Activated CD8-positive, alpha-beta memory T cell treated with anti-CD3 and anti-CD28 coated beads for 48 hours (primary cell): Measurements from ENCODE around the gene SCTR.

Source experiments
- DNase-seq, 3 experiments: peaks; one replicate each; pipeline ENCODE4 v3.0.0-alpha.2; 2020; ENCODE audit warnings: low read depth in 2 of 3, low spot score in 2 of 3

Gene SCTR

GRCh38 chr2:119523952-119524694, at the start of gene SCTR:
SCTR (minus strand) TSS chr2:119524483; CDS start chr2:119524226, 257 bp downstream.
- DNase-seq = no peak

- no peak for DNase-seq
Measured at GRCh38 chr2:119567292-119567691, 43.0 kb upstream of the SCTR start.

DNA sequence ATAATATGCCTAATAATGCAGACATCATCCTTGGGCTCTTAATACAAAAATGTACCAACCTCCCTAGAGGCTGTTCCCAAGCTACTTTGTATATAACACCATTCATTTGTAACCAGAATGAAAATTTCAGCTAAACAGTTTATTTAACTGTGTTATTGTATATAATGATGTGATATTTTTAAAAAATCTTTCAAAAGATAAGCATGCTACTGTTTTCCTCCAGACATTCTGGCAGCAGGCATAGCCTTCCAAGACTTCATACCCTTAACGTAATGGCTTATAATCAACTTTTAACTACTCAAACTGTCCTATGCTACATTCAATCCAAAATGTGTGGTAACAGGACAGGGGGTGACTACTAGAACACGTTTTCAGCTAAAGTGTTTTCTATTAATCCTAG, 41.2 kb upstream of the SCTR start:
- no peak for DNase-seq

DNA sequence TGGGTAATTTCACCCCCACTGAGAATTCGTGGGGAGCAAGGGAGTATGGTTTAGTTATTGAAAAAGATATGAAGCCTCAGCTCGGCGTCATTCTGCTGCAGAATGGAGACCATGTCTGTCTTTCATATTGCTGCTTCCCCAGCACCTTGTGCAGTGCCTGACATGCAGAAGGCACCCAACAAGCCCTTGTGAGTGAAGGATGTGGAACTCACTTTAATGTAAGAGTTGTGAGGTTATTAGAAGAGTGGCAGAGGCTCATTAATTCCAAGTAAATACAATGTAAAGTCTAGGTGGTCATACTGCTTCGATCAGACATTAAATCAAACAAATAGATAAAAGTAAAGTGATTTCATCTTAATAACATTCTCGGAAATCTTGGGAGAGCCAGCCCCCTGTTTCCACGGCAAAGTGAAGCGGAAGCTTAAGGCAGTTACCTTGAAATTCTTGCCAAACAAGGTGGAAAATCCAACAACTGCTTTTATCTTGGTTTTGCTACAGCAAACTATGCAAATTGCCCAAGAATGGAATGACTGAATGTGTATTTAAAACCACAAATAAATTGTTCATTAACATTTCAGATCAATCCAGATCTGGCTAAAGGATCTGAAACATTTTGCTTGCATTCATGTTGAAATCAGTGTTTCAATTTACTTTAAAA, 29.5 kb upstream of the SCTR start:
- DNase-seq = no peak

- no peak for DNase-seq
Measured at GRCh38 chr2:119552902-119553301, 28.6 kb upstream of the SCTR start.

GRCh38 chr2:119550856-119551255, 26.6 kb upstream of the SCTR start:
- DNase-seq = no peak

GRCh38 chr2:119550346-119550745, 26.1 kb upstream of the SCTR start:
- no peak for DNase-seq

DNA sequence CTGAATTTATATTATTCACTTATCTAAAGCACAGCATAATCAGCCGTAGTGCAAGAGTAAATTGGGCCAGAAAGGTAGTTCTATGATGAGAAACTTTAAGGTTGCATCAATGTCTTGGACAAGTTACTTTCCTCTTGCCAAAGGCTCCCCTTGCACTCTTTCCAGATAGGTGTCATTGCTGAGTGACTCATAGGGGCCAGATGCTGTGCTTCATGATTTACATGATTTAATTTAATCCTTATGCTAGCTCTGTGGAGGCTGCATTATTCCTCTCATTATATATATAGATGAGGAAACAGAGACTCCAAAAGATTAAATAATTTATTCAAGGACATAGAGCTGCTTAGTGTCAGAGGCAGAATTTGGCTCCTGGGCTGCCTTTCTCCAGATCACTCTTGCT, 25.0 kb upstream of the SCTR start:
- DNase-seq = no peak

- no peak for DNase-seq
Measured at GRCh38 chr2:119548516-119549120, 24.3 kb upstream of the SCTR start.

DNA sequence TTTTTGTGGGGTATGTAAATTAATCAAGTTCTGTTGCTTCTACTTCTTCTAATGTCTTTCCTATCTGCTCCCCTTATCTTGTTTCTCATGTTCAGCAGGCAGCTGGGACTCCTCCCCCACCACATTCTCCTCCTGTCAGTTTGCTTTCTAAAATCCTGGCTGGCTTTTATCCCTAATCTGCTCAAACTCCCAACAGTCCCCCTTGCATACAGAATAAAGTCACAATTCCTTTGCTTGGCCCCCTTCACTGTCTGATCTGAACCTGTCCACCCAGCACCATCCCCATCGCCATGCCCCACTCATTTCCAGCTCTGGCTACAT, 22.1 kb upstream of the SCTR start:
- DNase-seq = no peak

DNA sequence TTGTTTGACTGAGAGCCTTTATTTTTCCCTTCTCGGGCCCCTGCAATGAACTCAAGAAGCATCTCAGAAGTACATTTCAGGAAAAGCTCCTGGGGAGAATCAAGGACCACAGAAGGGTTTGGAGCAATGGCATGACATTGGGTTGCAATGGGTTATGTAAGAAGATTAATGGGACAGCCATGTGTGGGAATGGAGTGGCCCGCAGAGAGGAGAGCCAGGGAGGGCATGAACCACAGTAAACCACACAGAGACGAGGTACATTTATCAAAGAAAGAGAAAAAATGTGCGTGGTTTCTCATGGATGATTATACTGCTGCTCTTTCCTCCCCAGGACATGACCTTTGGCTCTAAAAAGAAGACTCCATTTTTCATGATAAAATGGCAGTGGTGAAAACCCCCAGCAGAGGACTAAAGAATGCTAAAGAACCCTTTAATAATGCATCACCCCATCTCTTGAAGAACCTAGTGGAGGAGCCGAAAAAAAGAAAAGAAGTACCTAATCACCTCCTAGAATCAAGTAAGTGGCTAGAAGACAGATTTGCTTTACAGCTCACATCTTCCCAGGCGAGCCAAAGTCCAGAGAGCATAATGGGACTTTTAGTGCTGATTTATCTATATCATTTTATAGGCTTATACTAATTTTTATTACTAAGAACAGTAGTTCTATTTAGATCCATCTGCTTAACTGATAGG, 21.6 kb upstream of the SCTR start:
- no peak for DNase-seq

DNA sequence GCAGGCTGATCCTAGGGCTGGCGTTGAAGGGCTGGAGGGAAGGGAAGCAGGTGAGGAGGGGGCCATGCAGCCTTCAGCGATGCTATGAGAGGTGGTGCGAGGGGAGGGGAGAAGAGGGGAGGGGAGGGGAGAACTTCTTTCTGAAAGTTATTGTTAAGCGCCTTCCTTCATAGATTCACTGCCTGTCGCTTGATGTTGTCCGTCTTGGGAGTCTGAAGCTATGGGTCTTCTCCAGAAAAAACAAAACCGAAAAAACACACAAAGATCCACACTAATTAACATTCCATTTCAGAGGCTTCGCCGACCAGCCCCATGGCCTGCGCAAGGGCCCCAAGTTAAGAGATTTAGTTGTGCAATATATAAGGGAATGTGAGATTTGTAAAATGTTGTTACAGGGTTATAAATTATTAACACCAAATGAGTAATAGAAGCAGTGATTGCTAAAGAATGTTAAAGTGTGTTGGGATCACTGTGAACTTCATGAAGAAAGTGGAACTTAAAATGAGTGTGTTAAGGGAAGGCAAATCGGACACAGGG, 20.7 kb upstream of the SCTR start:
- no peak for DNase-seq

- DNase-seq = peak; percentile 17 to 22 (median 18)
Measured at GRCh38 chr2:119544075-119544938, 20.0 kb upstream of the SCTR start, which contains the start of gene CFAP221. CFAP221 (plus strand) TSS chr2:119544449; CDS start chr2:119546132, 1,683 bp downstream.

GRCh38 chr2:119541476-119541875, 17.2 kb upstream of the SCTR start:
- no peak for DNase-seq

- no peak for DNase-seq
Measured at GRCh38 chr2:119537792-119538191, 13.5 kb upstream of the SCTR start.

DNA sequence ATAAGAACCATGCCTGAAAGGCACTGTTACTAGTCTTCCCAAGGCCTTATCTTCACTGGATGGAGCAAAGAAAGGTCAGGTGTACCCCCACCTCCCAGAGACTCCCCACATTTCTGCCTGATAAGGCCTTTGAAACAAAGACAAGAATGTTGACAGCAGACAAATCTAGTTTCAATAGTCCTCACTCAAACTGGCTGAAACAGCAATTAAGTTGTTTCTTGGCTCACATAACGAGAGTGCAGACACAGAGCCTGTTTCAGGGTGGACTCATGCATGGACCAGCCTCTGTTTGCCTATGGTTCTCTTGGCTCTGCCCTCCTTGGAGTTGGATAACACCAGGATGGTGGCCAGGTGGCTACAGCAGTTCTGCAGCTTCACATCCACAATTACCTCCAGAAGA, 12.4 kb upstream of the SCTR start:
- no peak for DNase-seq

- DNase-seq = no peak
Measured at GRCh38 chr2:119536211-119536610, 11.9 kb upstream of the SCTR start.

- no peak for DNase-seq
Measured at GRCh38 chr2:119533560-119533959, 9.3 kb upstream of the SCTR start.

DNA sequence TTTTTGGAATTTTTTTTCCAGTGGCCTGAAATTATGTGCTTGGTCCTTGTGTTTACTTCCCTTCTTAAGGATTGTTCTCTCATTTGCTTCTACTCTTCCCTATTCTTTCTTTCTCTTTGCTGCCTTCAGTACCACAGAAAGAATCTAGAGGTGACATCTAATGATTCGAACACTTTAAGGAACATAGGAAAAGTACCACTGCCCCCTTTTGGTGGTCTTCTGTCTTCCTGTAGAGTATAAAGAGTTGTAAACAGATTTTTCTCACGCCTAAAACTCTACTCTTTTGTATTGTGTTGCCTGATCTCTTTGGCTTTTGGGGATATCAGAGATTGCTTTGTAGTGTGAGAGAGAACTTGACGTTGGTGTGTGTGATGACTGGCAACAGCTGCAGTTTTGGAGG, 7.0 kb upstream of the SCTR start:
- no peak for DNase-seq

DNA sequence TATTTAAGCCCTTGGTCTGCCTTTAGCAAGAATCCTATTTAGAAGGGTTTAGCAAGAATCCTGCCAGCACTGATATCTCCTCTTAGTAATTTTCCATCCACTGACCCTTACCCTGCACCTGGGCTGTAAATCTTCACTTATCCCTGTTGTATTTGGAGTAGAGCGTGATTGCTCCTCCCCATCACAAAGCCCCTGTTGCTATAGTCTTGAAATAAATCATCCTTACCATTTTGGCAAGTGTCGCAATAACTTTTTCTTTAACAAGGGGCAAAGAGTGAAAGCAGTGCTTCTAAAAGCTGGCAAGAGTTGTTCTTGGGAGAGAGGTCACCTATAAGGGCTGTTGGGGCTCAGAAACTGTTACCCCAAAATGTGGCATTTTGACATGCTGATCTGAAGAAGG, 3.7 kb upstream of the SCTR start:
- DNase-seq = no peak

- DNase-seq = no peak
Measured at GRCh38 chr2:119525614-119526013, 1.3 kb upstream of the SCTR start.
